Subcutaneous adipose tissue (tissue), 4 donors: ENCODE measurements around the gene FCAMR. TPM values are rescaled to one million over a fixed set of nuclear protein-coding genes. Genes with fewer than 3 reads are reported as not detected.

Experiments used
- total RNA-seq, 4 donors: library from RNA; depleted of rRNA; stranded (reverse); fragments of >200 nt; gene quantifications; one replicate each; pipeline ENCODE4 v1.1.0, GENCODE V29; 2016
- TF ChIP-seq, protein P1 (sequence below): fragments of 450-650 bp; IDR thresholded peaks from one replicate; pipeline ENCODE4 v1.5.1; 2016; ENCODE audit warnings: low read depth, mild to moderate bottlenecking, control low read depth, antibody characterized with exemption, moderate library complexity

Gene FCAMR
- total RNA-seq, 4 donors from 2014 or later = not detected

DNA sequence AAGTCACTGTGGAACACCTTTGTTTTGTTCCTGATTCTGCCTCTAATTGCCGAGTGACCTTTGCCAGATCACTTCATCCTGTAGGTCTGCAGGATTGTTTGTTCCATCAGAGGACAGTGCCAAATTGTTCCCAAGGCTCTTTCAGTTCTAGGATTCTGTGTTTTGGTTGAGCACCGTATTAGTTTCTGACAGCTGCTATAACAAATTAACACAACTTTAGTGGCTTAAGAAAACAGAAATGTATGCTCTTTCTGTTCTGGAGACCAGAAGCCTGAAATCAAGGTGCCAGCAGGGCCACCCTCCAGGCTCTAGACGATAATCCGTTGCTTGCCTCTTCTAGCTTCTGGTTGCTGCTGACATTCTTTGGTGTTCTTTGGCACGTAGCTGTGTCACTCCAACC, 20.6 kb downstream of the FCAMR start:
- TF ChIP-seq, protein P1, sequence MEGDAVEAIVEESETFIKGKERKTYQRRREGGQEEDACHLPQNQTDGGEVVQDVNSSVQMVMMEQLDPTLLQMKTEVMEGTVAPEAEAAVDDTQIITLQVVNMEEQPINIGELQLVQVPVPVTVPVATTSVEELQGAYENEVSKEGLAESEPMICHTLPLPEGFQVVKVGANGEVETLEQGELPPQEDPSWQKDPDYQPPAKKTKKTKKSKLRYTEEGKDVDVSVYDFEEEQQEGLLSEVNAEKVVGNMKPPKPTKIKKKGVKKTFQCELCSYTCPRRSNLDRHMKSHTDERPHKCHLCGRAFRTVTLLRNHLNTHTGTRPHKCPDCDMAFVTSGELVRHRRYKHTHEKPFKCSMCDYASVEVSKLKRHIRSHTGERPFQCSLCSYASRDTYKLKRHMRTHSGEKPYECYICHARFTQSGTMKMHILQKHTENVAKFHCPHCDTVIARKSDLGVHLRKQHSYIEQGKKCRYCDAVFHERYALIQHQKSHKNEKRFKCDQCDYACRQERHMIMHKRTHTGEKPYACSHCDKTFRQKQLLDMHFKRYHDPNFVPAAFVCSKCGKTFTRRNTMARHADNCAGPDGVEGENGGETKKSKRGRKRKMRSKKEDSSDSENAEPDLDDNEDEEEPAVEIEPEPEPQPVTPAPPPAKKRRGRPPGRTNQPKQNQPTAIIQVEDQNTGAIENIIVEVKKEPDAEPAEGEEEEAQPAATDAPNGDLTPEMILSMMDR = no peak

DNA sequence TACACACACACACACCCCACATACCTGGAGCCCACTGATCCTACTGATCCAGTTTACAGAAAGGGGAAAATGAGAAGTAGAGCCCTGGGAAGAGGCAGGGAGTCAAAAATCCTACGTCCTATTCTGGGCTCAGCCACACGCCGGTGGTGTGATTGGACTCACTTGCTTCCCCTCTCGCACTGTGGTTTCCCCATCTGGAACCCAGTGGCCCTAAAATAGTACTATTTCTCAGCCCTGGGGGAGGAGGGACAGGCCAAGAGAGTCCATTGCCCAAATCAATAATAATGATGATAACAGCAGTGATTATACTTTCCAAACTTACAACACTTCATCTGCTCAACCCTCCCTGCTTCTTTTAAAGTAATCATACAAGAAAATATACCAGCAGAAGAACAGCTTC, 21.1 kb downstream of the FCAMR start:
- TF ChIP-seq, protein P1 = no peak

DNA sequence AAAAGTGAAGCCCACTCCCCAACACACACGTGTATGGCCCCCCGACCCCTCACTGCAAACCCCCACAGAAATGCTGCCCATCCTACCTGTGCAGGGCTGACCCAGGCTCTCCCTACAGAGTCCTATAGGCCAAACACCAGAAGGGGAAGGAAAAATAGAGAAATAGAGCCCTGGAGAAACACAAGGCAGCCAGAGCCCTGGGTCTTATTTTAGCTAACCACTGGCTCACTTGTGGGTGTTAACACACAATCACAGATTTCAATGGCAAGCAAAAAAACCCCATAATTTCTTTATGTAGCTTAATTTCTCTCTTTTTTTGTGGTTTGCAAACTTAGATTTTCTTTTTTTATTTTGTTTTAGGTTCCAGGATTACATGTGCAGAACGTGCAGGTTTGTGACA, 23.0 kb downstream of the FCAMR start:
- TF ChIP-seq, protein P1 = no peak

DNA sequence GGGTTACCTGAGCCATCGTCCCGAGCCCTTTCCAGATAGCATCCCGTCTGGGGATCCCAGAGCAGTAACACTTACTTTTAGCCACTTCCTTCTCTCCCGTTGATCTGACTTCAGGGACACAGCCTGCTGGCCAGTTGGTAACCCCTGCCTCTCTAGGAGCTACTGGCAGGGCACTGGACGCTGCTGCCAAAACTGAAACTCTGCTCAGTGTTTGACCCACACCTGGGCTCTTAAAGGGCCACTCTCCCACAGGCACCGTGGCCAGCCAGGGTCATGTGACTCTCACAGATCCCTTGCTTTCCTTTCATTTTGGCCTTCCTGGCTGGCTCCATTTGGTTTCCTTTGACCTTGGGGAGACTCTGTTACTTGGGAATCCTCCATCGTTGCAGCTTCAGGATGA, 24.0 kb downstream of the FCAMR start, which contains the start of gene PIGR:
TSS of gene PIGR (minus strand) at position 206 of the 400 bp plus-strand sequence. CDS start 5,935 bp downstream, outside the sequence.
- TF ChIP-seq, protein P1 = no peak

DNA sequence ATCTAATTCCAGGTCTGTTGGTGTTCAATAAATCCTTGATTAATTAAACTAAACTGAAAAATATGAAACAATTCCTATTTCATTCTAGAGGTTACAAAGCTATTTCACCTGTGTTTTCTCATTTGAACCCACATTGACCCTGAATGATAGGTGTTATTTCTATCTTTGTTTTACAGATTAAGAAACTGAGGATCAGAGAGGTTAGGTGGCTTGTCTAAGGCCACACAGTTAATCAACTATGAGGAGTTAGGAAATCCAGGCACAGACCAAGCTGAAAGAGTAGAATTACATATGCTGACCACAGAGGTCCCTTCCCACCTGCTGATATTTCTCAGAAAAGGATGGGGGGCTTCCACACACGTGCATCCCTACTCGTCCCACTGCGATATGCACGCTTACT, 24.5 kb downstream of the FCAMR start:
- TF ChIP-seq, protein P1 = no peak

DNA sequence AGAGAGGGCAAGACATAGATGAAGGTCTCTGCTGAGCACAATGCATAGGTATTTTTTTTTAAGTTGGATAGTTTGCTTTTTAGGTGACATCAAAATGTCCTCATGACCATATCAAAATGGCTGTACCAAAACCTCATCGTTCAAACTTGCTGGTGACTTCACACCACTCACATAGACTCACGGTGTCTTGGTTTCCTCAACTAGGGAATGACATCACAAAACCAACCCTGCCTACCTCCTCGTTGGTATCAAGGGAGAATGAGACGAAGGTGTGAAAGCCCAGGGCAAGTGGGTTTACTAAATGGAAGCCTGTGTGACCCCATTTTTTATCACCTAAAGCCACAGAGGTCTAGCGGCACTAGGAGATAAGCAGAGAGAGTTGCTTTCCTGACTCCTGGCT, 25.6 kb downstream of the FCAMR start:
- TF ChIP-seq, protein P1 = no peak

DNA sequence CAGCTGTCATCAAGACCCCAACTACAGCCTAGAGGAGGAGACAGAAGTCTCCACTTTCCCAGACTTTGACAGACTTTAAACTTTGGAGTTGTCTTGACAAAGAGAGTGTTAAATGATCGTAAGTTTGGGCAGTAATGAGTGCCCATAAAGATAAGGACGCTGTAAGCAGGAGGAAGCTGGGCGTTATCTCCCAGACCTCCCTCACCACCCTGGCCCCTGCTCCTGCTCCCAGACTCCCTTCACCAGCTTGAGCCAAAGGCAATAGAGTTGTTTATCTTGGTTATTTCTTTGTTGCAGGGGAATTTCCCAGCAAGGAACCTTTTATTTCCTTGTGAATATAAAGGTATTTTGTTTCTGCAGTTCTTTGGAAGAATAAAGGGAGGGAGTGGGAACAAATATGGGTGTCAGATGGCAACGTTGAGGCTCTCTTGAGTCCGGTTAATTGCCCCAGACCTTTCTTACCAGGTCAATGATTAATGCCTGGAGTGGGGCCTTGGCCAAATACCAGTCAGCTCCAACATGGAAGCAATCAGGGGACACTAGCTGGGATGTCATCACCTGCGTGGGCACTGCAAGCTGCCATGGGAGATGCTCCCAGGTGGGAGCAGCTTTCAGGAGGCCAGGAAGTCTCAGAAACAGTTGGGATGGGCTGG, 28.4 kb downstream of the FCAMR start:
- TF ChIP-seq, protein P1 = no peak
